ENCODE measurements around the gene SETMAR.
A peak's percentile ranks its signal among the peaks of the same experiment; 100 is the strongest.
"Not testable (repeated sequence)": the region's sequence is repeated elsewhere in the genome, so short reads cannot be mapped to it uniquely, and the experiment has no call there.

Gene SETMAR

DNA sequence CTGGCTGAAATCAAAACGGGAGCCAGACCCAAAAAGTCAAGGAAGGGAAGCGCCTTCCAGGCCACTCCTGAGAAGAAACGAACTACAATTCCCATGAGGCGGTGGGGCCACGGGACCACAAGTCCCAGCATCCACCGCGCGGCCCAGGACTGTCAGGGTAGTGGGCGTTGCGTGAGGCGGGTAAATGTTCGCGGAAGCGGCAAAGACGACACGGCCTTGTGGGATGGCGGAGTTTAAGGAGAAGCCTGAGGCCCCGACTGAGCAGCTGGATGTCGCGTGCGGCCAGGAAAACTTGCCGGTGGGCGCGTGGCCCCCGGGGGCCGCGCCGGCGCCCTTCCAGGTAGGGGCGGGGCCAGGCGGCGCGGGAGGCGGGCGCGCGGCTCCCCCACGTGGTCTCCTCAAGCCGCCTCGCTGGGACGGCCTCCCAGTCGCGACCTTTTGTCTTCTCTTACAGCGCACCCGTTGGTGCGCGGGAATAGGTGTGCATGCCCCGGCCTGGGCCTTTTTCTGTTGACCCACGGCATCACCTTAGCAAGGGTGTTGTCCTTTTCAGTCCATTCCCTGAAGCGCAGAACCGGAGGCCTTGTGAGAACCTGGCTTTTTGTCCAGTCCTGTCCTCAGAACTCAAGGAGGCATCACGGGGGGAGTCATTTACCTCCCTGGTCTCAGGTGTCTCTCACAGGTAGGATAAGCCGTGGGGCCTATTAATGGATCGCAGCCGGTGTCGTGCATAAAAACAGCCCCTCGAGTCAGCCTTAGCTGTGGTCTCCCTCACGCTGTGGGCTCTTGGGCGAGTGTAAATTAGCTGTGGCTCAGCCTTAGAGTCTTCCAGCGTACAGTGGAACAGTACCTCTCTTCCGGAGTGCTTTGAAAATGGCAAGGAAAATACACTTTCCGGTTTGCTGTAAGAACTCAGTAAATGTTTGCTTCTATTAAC is at the start of gene SETMAR:
Gene SETMAR, plus strand, starts transcription at position 183 of the 937 bp plus-strand sequence. Its CDS starts 2 bp downstream, at position 185.
- peak; percentile 73 for DNase-seq (ENCODE audit: low read depth)

- no peak for DNase-seq (ENCODE audit: low read depth)
Measured at GRCh38 chr3:4261406-4261805, 41.8 kb upstream of the SETMAR start.

DNA sequence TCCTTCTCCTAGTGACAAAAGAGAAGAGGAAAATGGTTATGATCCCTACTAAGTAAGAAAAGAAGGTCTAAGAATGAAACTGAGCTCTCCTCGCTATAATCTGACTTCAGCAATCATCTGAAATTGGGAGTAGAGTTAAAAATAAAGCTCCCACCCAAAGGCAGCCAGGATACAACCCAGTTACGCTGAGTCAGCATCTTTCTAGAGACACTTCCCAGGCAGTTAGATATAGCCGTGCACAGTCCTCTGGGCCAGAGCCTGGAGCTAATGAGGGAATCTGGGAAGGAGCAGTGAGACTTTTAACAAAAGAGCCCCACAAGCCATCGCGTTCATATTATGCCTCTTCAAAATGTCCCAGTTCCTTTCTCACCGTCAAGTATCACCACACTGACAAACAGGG is 39.1 kb upstream of the SETMAR start:
- DNase-seq (ENCODE audit: low read depth) = no peak

- DNase-seq (ENCODE audit: low read depth) = no peak
Measured at GRCh38 chr3:4270720-4271119, 32.4 kb upstream of the SETMAR start.

- DNase-seq (ENCODE audit: low read depth) = peak; percentile 18
Measured at GRCh38 chr3:4271834-4272233, 31.3 kb upstream of the SETMAR start.

DNA sequence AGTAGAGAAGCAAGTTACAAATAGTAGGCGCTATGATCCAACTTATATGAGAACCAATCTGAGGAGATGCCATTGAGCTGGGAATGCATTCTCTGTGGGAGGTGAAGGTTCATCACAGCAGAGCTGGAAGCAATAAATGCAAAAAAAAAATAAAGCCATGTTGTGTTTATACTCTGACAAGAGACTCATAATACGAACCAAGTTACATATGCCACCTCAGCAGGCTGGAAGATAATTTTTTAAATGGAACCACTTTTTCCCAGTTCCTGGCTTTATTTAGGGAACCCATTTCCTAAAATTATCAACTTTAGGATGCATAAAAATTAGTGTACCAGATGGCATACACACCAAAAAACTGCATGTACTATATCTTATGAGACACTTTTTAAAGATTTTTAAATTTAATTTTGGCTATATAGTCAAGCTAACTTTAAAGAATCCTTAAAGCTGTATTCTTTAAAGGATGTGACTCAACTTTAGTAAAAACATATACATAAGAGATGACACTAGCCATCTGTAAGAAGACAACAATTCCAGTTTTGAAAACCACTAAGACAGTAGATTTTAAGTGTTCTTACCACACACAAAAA is 23.6 kb upstream of the SETMAR start:
- DNase-seq (ENCODE audit: low read depth) = no peak

DNA sequence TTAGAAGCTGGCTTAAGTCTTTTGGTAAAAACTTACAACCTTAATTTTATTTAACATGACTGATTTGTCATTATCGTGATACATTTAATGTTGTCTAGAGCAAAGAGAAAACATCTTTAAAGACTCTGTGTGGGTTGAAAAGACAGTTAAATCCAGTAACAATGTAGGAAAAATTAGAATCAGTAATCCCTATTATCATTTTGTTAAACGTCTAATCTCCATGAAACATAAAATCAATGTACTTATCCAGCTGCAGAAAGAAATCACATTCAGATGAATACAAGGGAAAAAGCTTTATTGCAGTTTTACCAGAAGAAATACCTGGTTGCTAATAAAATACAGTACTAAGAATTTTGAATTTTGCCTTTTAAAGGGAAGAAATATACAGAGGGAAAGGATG is 21.2 kb upstream of the SETMAR start:
- DNase-seq (ENCODE audit: low read depth) = no peak

DNA sequence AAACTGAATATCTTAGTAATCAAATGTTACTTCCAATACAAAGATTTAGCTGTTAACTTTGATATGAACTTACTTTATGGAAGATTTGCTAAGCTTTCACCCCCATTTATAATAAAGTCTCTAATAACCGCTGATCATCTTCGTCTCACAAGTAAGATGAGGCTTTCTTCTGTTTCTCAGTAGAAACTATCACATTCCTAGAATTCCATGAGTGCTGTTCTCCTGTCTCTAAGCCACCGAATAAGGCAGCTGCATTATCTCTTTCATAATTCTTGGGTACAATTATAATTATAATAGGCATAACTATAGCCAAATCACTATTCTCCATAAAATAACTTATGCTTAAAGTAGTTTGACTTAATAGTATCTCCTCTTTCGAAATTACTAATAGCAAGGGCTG is 18.3 kb upstream of the SETMAR start:
- DNase-seq (ENCODE audit: low read depth) = no peak

- DNase-seq (ENCODE audit: low read depth) = no peak
Measured at GRCh38 chr3:4289044-4289443, 14.1 kb upstream of the SETMAR start.

GRCh38 chr3:4290272-4290893 is 12.8 kb upstream of the SETMAR start:
- DNase-seq (ENCODE audit: low read depth) = peak; percentile 41

DNA sequence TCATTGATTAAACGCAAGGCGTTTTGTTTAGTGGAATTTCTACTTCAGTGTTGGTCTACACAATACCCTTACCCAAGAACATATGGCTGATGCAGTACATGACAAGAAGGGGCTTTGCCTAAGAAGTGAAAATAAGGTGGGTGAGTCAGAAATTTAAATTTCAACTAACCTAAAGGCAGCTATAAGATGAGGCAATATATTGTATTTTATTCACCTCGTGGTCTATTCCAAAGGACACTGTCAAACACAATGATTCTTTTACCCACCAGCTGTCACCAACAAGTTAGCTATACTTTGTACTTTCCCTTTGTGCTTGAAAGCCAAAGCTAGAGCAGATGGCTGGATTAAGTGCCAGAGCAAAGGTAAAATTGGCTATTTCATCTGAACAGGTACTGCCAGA is 10.9 kb upstream of the SETMAR start:
- DNase-seq (ENCODE audit: low read depth) = no peak

DNA sequence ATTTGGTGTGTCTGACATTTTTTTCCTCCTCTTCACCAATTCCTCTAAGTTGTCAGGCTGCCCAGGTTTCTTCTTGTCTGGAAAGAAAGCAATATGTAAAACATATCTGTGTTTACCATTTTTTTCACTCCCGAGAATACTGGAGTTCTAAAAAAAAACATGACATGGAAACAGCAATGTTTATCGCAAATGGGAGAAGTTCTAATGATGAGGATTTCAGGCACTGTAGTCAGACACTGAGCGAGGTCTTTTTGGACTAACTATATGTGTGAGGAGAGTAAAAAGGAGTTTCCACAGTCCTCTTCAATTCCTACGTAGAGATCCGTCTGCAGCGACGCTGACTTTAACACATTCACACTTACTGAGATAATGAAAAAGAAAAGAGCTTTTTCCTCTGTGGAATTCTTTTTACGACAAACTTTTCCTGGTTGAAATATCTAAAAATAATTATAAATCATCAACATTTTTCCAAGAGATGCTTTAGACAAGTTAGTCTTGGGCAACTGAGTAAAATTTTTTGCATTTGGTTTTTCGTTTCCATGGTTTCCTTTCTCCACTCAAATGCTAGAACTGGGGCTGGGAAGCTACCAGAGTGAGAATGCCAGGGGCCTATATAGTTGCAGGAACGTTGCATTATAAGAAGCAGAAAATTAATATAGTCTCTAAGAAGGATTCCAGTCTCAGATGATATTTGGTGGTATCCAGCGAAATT is 8.4 kb upstream of the SETMAR start:
- DNase-seq (ENCODE audit: low read depth) = no peak

DNA sequence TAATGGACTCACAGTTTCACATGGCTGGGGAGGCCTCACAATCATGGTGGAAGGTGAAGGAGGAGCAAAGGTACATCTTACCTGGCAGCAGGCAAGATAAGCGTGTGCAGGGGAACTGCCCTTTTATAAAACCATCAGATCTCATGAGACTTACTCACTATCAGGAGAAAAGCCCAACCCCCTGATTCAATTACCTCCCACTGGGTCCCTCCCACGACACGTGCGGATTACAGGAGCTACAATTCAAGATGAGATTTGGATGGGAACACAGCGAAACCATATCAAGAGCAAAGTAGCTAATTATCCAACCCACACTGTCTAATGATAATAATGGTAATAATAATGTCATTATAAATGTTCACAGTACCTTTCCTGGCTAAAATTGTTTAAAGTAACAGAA is 6.7 kb upstream of the SETMAR start:
- not testable (repeated sequence) for DNase-seq (ENCODE audit: low read depth)

- DNase-seq (ENCODE audit: low read depth) = peak; percentile 54
Measured at GRCh38 chr3:4297486-4297885, 5.7 kb upstream of the SETMAR start.

GRCh38 chr3:4302747-4303146 is 422 bp upstream of the SETMAR start:
- no peak for DNase-seq (ENCODE audit: low read depth)

GRCh38 chr3:4305210-4305609 is 2.0 kb downstream of the SETMAR start:
- not testable (repeated sequence) for DNase-seq (ENCODE audit: low read depth)

- no peak for DNase-seq (ENCODE audit: low read depth)
Measured at GRCh38 chr3:4306091-4306490, 2.9 kb downstream of the SETMAR start.

GRCh38 chr3:4306860-4307259 is 3.7 kb downstream of the SETMAR start:
- peak; percentile 58 for DNase-seq (ENCODE audit: low read depth)

GRCh38 chr3:4309491-4310128 is 6.4 kb downstream of the SETMAR start:
- DNase-seq (ENCODE audit: low read depth) = no peak

- DNase-seq (ENCODE audit: low read depth) = peak; percentile 48
Measured at GRCh38 chr3:4310971-4311370, 7.8 kb downstream of the SETMAR start.

DNA sequence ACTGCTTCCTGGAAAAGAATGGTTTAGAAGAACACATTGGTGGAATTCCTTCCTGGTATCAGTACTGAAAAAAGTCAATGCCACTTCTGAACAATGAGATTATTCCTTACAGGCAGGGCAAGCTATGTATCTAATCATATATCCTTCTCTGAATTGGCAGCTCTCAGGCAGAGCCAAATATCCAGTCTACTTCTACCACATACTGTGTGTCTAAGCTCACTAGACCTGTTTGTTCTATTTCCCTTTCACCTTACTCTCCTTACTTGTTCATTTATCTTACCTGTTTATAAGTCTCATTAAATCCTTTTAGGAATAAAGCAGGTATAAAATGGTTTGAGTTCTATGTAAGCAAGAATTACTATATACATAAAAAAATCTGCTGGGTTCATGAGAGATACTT is 8.3 kb downstream of the SETMAR start:
- DNase-seq (ENCODE audit: low read depth) = no peak
